COLO668 (cell line): ENCODE measurements around the gene METTL2A.
A peak's percentile ranks its signal among the peaks of the same experiment; 100 is the strongest.
"Not testable (repeated sequence)": the region's sequence is repeated elsewhere in the genome, so short reads cannot be mapped to it uniquely, and the experiment has no call there.

Source experiments
- DNase-seq: peaks from one replicate; lab custom pipeline; 2025; ENCODE audit not compliant: unreplicated experiment; lab: John Stamatoyannopoulos, UW

Gene METTL2A

GRCh38 chr17:62471380-62471880, 47.7 kb downstream of the METTL2A start:
- DNase-seq: peak; percentile 1

GRCh38 chr17:62473030-62473982, 49.6 kb downstream of the METTL2A start:
- peak; percentile 43 for DNase-seq

GRCh38 chr17:62477111-62477510, 53.4 kb downstream of the METTL2A start:
- not testable (repeated sequence) for DNase-seq

- peak; percentile 42 for DNase-seq
Measured at GRCh38 chr17:62477718-62478408, 54.2 kb downstream of the METTL2A start.

- DNase-seq: peak; percentile 81
Measured at GRCh38 chr17:62478424-62478879, 54.8 kb downstream of the METTL2A start, which contains the start of gene TLK2. TLK2 (plus strand) TSS chr17:62478825; CDS start chr17:62481126, 2,301 bp downstream.

GRCh38 chr17:62478880-62479638, 55.4 kb downstream of the METTL2A start:
- DNase-seq: peak; percentile 40

GRCh38 chr17:62479639-62480258, 56.1 kb downstream of the METTL2A start:
- DNase-seq: peak; percentile 5

- not testable (repeated sequence) for DNase-seq
Measured at GRCh38 chr17:62482553-62482952, 58.9 kb downstream of the METTL2A start.

GRCh38 chr17:62490990-62491389, 67.3 kb downstream of the METTL2A start:
- DNase-seq: not testable (repeated sequence)

GRCh38 chr17:62493049-62493655, 69.5 kb downstream of the METTL2A start:
- DNase-seq: not testable (repeated sequence)

GRCh38 chr17:62494073-62494472, 70.4 kb downstream of the METTL2A start:
- not testable (repeated sequence) for DNase-seq

- not testable (repeated sequence) for DNase-seq
Measured at GRCh38 chr17:62496344-62496743, 72.6 kb downstream of the METTL2A start.

GRCh38 chr17:62498796-62499195, 75.1 kb downstream of the METTL2A start:
- not testable (repeated sequence) for DNase-seq
